ENCODE data around the gene VPS26C. TPM values are rescaled to one million over a fixed set of nuclear protein-coding genes. Genes with fewer than 3 reads are reported as not detected.

VPS26C gene
- total RNA-seq, 2 experiments from 2014 or later: 31.8 to 36.0 TPM

GRCh38 chr21:37232274-37233018 is 34.7 kb downstream of the VPS26C start:
- no peak for DNase-seq
- Mint-ChIP-seq H3K4me3 (no peak overlapping the region), H3K4me1 (ENCODE audit: low read depth) (peaks cover 3% of the 10 kb centered on the region), H3K27ac (no peak overlapping the region), H3K36me3 (ENCODE audit: low read depth) (peaks cover 87% of the 10 kb centered on the region), H3K9me3 (no peaks in the 10 kb centered on the region), H3K27me3 (no peaks in the 10 kb centered on the region)
- TF ChIP-seq CTCF (IDR thresholded peaks at IDR 0.05): no peak
- no peaks in the 10 kb centered on the region for H3K9me3 ChIP-seq (ENCODE audit: control insufficient read depth in 1 of 2, insufficient read depth in 1 of 2, low read length in 2 of 2)
- H3K4me3 ChIP-seq (ENCODE audit: low read length): no peak overlapping the region
- no peak overlapping the region for H3K27ac ChIP-seq (ENCODE audit: low read depth in 1 of 2, low read length in 2 of 2)
- peaks cover 63% of the 10 kb centered on the region for H3K36me3 ChIP-seq (ENCODE audit: insufficient read depth, low read length)
- H3K4me1 ChIP-seq (ENCODE audit: insufficient read depth, low read length): no peaks in the 10 kb centered on the region
- no peaks in the 10 kb centered on the region for H3K27me3 ChIP-seq (ENCODE audit: control insufficient read depth in 1 of 2, insufficient read depth in 2 of 2, low read length in 2 of 2)
- ChIA-PET POLR2A (no interaction called here), CTCF (no interaction called here)
- intact Hi-C loops (cut with DNase I, micrococcal nuclease): no loop called here
- ATAC-seq (ENCODE audit: poor library complexity): no peak

DNA sequence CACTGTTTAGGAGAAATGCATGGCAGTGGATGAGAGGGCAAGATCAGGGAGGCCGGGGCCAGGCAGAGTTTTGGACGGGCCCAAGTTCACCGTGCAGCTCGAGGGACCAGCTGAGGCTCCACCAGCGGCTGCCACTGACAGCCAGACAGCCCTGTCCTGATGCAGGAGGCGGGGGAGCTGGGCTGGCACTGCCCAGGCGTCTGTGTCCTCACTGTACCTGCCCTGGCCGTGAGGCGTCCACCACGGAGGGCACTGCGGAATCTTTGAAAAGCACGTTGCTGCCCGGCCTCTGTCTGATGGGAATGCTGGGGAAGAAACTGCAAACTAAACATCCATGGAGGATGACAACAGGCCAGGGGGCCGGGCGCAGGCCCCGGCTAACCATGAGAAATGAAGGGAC is 35.5 kb downstream of the VPS26C start:
- no peaks in the 10 kb centered on the region for H3K9me3 ChIP-seq (ENCODE audit: control insufficient read depth in 1 of 2, insufficient read depth in 1 of 2, low read length in 2 of 2)
- Mint-ChIP-seq H3K4me1 (ENCODE audit: low read depth) (peaks cover 3% of the 10 kb centered on the region), H3K9me3 (no peaks in the 10 kb centered on the region), H3K27me3 (no peaks in the 10 kb centered on the region), H3K4me3 (no peak overlapping the region), H3K27ac (no peak overlapping the region), H3K36me3 (ENCODE audit: low read depth) (peaks cover 87% of the 10 kb centered on the region)
- no peaks in the 10 kb centered on the region for H3K4me1 ChIP-seq (ENCODE audit: insufficient read depth, low read length)
- no peak overlapping the region for H3K4me3 ChIP-seq (ENCODE audit: low read length)
- CTCF ChIA-PET: no interaction called here
- no peaks in the 10 kb centered on the region for H3K27me3 ChIP-seq (ENCODE audit: control insufficient read depth in 1 of 2, insufficient read depth in 2 of 2, low read length in 2 of 2)
- POLR2A ChIA-PET: no interaction called here
- ATAC-seq (ENCODE audit: poor library complexity) (no peak), DNase-seq (no peak)
- no peak overlapping the region for H3K27ac ChIP-seq (ENCODE audit: low read depth in 1 of 2, low read length in 2 of 2)
- H3K36me3 ChIP-seq (ENCODE audit: insufficient read depth, low read length): peaks cover 68% of the 10 kb centered on the region
- intact Hi-C loops (cut with DNase I, micrococcal nuclease): no loop called here
- no peak for TF ChIP-seq CTCF (IDR thresholded peaks at IDR 0.05)

GRCh38 chr21:37231249-37231645 is 35.9 kb downstream of the VPS26C start:
- DNase-seq: no peak
- TF ChIP-seq CTCF (IDR thresholded peaks at IDR 0.05): no peak
- no peak overlapping the region for H3K27ac ChIP-seq (ENCODE audit: low read depth in 1 of 2, low read length in 2 of 2)
- Mint-ChIP-seq H3K4me1 (ENCODE audit: low read depth) (peaks cover 7% of the 10 kb centered on the region), H3K4me3 (no peak overlapping the region), H3K9me3 (no peaks in the 10 kb centered on the region), H3K27ac (no peak overlapping the region), H3K36me3 (ENCODE audit: low read depth) (peaks cover 87% of the 10 kb centered on the region), H3K27me3 (no peaks in the 10 kb centered on the region)
- ATAC-seq (ENCODE audit: poor library complexity): no peak
- no peak overlapping the region for H3K4me3 ChIP-seq (ENCODE audit: low read length)
- H3K9me3 ChIP-seq (ENCODE audit: control insufficient read depth in 1 of 2, insufficient read depth in 1 of 2, low read length in 2 of 2): no peaks in the 10 kb centered on the region
- ChIA-PET CTCF (no interaction called here), POLR2A (no interaction called here)
- peaks cover 2% of the 10 kb centered on the region for H3K4me1 ChIP-seq (ENCODE audit: insufficient read depth, low read length)
- H3K36me3 ChIP-seq (ENCODE audit: insufficient read depth, low read length): peaks cover 70% of the 10 kb centered on the region
- intact Hi-C loops (cut with DNase I, micrococcal nuclease): no loop called here
- no peaks in the 10 kb centered on the region for H3K27me3 ChIP-seq (ENCODE audit: control insufficient read depth in 1 of 2, insufficient read depth in 2 of 2, low read length in 2 of 2)

Measured in CD4-positive, alpha-beta T cell (primary cell).